PC-9 (cell line): ENCODE results near the gene RNU5D-1.

Experiments
- EZH2 ChIP-seq: fragments of 200-600 bp; sonication (generic); IDR thresholded peaks from 2 replicates; pipeline ENCODE4 v1.8.0; 2017; ENCODE audit warnings: antibody characterized with exemption, low read depth
- TF ChIP-seq, protein P1 (sequence below): fragments of 200-600 bp; sonication (generic); conservative IDR thresholded peaks from 2 replicates; pipeline ENCODE4 v1.6.1; 2017; ENCODE audit warnings: mixed run types, antibody characterized with exemption, mild to moderate bottlenecking, moderate library complexity

DNA sequence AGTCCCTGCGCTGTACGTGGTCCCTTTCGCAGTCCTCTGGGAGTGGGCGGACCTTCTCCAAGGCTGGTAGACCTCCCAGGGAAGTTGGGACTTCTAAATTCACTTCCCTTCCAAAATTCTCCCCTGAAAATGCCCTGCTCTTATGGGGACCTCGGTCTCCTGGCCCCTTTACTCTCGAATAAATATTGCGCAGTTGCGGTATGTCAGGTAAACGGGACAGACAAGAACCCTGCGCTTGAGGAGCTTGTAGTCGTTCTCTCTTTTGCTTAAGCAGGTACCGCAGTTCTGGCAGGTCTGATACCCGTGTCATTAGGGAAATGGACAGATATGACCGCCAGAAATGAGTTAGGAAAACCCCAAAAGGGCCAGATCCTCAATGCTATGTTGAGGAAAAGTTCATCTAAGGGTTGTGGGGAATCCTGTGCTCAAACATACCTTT is 9.2 kb upstream of the RNU5D-1 start:
- TF ChIP-seq, protein P1, sequence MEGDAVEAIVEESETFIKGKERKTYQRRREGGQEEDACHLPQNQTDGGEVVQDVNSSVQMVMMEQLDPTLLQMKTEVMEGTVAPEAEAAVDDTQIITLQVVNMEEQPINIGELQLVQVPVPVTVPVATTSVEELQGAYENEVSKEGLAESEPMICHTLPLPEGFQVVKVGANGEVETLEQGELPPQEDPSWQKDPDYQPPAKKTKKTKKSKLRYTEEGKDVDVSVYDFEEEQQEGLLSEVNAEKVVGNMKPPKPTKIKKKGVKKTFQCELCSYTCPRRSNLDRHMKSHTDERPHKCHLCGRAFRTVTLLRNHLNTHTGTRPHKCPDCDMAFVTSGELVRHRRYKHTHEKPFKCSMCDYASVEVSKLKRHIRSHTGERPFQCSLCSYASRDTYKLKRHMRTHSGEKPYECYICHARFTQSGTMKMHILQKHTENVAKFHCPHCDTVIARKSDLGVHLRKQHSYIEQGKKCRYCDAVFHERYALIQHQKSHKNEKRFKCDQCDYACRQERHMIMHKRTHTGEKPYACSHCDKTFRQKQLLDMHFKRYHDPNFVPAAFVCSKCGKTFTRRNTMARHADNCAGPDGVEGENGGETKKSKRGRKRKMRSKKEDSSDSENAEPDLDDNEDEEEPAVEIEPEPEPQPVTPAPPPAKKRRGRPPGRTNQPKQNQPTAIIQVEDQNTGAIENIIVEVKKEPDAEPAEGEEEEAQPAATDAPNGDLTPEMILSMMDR = no peak
- TF ChIP-seq EZH2 = no peak
